HG03066 (cell line): Measurements from ENCODE around the gene KRTAP5-10.
"Not testable (repeated sequence)": the region's sequence is repeated elsewhere in the genome, so short reads cannot be mapped to it uniquely, and the experiment has no call there.

Experiments
- ATAC-seq: cut with Tn5 transposase; IDR thresholded peaks from one replicate; pipeline ENCODE4 v1.9.1; 2021; ENCODE audit warnings: low read depth; ENCODE audit not compliant: unreplicated experiment

Gene KRTAP5-10

GRCh38 chr11:71571101-71571850, 5.9 kb downstream of the KRTAP5-10 start:
- not testable (repeated sequence) for ATAC-seq

- ATAC-seq = no peak
Measured at GRCh38 chr11:71572811-71573210, 7.4 kb downstream of the KRTAP5-10 start.

- ATAC-seq = no peak
Measured at GRCh38 chr11:71574418-71574817, 9.1 kb downstream of the KRTAP5-10 start.

- ATAC-seq = no peak
Measured at GRCh38 chr11:71575723-71576424, 10.5 kb downstream of the KRTAP5-10 start.

GRCh38 chr11:71576688-71577465, 11.5 kb downstream of the KRTAP5-10 start:
- not testable (repeated sequence) for ATAC-seq

- ATAC-seq = no peak
Measured at GRCh38 chr11:71577469-71578004, 12.2 kb downstream of the KRTAP5-10 start.

GRCh38 chr11:71579513-71579912, 14.2 kb downstream of the KRTAP5-10 start:
- not testable (repeated sequence) for ATAC-seq

- no peak for ATAC-seq
Measured at GRCh38 chr11:71580057-71581003, 15.0 kb downstream of the KRTAP5-10 start.

- ATAC-seq = no peak
Measured at GRCh38 chr11:71581826-71582225, 16.5 kb downstream of the KRTAP5-10 start.

- no peak for ATAC-seq
Measured at GRCh38 chr11:71582309-71582895, 17.0 kb downstream of the KRTAP5-10 start, which contains the start of gene KRTAP5-11. Gene KRTAP5-11 (minus strand): TSS chr11:71582875. CDS start chr11:71582837, 38 bp downstream.

GRCh38 chr11:71582969-71583368, 17.6 kb downstream of the KRTAP5-10 start:
- ATAC-seq = not testable (repeated sequence)

GRCh38 chr11:71585673-71586072, 20.3 kb downstream of the KRTAP5-10 start:
- ATAC-seq = not testable (repeated sequence)

- ATAC-seq = not testable (repeated sequence)
Measured at GRCh38 chr11:71588314-71588713, 23.0 kb downstream of the KRTAP5-10 start.

- ATAC-seq = not testable (repeated sequence)
Measured at GRCh38 chr11:71588822-71589545, 23.6 kb downstream of the KRTAP5-10 start.

- ATAC-seq = not testable (repeated sequence)
Measured at GRCh38 chr11:71589546-71589920, 24.2 kb downstream of the KRTAP5-10 start.

GRCh38 chr11:71603221-71603620, 37.9 kb downstream of the KRTAP5-10 start:
- not testable (repeated sequence) for ATAC-seq

- ATAC-seq = not testable (repeated sequence)
Measured at GRCh38 chr11:71604798-71605488, 39.6 kb downstream of the KRTAP5-10 start.
